GM18508 (cell line): ENCODE data around the gene PLCD1.
"Not testable (repeated sequence)": the region's sequence is repeated elsewhere in the genome, so short reads cannot be mapped to it uniquely, and the experiment has no call there.

Experiments used
- ATAC-seq: cut with Tn5 transposase; IDR thresholded peaks from one replicate; pipeline ENCODE4 v1.9.1; 2021; ENCODE audit warnings: moderate number of reproducible peaks; ENCODE audit not compliant: insufficient read depth, unreplicated experiment

PLCD1 gene

GRCh38 chr3:38038447-38038911, 9.0 kb upstream of the PLCD1 start:
- ATAC-seq = no peak

GRCh38 chr3:38036906-38037305, 7.5 kb upstream of the PLCD1 start:
- ATAC-seq = no peak

DNA sequence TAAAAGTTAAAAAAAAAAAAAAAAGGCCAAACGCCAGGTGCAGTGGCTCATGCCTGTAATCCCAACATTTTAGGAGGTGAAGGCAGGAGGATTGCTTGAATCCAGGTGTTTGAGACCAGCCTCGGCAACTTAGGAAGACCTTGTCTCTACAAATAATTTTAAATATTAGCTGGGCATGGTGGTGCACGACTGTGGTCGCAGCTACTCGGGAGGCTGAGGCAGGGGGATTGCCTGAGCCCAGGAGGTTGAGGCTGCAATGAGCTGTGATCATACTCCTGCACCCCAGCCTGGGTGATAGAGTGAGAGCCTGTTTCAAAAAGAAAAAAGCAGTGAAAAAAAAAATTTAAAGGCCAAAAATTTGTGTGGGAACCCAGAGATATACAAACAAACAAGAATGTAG, 6.8 kb upstream of the PLCD1 start:
- ATAC-seq = no peak

DNA sequence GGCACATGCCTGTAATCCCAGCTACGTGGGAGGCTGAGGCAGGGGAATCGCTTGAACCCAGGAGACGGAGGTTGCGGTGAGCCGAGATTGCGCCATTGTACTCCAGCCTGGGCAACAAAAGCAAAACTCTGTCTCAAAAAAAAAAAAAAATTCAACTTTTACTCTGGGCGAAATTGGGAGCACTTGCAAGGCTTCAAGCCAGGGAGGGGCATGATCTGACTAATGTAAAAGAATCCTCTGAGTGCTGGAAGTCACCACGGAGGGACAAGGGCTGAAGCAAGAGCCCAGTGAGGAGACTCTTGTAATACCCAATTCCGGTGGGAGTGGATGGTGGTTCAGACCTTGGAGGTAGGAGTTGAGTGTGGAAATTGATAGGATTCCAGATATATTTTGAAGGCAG, 4.9 kb upstream of the PLCD1 start:
- not testable (repeated sequence) for ATAC-seq

DNA sequence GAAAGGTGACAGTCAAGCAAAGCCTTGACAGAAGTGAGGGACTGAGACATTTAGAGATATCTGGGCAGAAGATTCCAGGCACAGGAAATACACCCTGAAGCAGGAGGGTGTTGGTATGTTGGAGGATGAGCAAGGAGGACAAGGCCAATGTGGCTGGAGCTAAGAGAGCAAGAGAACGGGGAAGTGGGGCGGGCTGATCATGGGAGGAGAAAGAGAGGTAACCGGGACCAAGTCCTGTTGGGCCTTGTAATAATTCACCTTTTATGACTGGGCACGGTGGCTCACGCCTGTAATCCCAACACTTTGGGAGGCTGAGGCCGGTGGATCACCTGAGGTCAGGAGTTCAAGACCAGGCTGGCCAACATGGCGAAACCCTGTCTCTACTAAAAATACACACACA, 4.1 kb upstream of the PLCD1 start:
- ATAC-seq = not testable (repeated sequence)

- no peak for ATAC-seq
Measured at GRCh38 chr3:38032328-38032865, 3.0 kb upstream of the PLCD1 start.

- ATAC-seq = no peak
Measured at GRCh38 chr3:38031022-38031994, 1.9 kb upstream of the PLCD1 start.

- ATAC-seq = no peak
Measured at GRCh38 chr3:38030126-38031021, 932 bp upstream of the PLCD1 start.

- no peak for ATAC-seq
Measured at GRCh38 chr3:38028621-38029361, 651 bp downstream of the PLCD1 start.

GRCh38 chr3:38027466-38028465, 1.7 kb downstream of the PLCD1 start:
- ATAC-seq = no peak

- ATAC-seq = no peak
Measured at GRCh38 chr3:38026856-38027255, 2.6 kb downstream of the PLCD1 start.

- ATAC-seq = no peak
Measured at GRCh38 chr3:38022896-38023709, 6.3 kb downstream of the PLCD1 start.

GRCh38 chr3:38022301-38022700, 7.1 kb downstream of the PLCD1 start:
- ATAC-seq = no peak

DNA sequence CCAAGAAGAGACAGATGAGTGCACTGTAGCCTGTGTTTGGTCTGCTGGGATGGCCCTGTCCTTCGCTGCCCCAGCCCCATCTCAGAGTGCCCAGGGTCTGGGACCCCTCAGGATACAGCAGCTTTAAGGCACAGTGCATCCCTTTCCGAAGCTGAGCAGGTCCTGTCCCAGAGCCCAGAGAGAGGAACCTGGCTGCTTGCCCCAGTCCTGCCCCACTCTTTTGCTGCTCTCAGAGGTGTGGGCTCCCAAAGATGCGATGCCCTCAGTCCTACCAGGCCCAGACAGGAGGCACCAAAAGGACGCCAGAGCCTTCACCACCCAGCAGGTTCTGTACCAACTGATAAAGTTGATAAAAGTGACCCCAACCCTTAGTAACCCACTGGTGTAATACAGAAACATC, 8.2 kb downstream of the PLCD1 start:
- ATAC-seq = no peak

DNA sequence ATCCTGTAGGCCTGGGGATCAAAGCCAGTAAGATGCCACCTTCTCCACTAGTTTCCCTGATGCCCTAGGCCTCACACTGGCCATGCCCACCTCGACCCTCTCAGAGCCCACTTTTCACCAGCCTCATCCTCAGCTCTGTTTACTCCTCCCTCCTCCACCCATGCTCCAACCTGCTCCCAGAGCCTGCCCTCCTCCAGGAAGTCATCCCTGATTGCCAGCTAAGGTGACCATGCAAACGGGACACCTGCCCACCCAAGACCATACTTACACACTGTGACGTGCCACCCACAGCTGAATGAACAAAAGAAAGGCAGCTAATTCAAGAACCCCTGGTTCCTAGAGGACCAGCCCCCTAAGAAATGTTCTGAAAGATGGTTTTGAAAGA, 9.1 kb downstream of the PLCD1 start:
- no peak for ATAC-seq

DNA sequence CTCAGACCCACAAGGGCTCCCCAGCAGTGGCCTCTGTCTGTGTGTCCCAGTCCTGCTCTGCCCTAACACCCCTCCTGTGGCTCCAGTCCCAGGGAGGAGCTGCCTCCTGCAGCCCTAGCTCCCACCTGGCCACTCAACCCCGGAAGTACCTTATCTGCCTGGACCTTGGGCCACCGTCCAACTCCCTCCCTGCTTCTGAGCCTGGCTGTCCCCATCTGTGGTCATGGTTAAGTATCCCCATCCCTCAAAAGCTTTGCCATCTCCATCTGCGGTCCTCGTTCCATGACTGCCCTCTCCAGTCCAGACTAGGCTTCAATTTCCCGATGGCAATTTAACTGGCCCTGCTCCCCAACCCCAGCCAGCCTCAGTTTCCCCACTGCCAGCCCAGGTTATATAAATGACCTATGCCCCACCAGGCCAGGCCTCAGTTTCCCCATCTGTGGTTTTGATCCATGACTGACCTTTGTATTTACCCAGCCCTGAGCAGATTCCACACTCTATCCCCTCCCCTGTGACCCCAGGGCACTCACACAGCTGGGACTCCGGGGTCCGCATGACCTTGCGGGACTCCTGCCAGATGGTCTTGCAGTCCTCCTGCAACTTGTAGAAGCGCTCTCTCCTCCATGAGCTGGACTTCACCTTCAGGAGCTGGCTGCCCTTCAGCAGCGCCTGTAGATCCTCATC, 9.6 kb downstream of the PLCD1 start:
- ATAC-seq = no peak
